ENCODE data around the gene ARID1B.

DNA sequence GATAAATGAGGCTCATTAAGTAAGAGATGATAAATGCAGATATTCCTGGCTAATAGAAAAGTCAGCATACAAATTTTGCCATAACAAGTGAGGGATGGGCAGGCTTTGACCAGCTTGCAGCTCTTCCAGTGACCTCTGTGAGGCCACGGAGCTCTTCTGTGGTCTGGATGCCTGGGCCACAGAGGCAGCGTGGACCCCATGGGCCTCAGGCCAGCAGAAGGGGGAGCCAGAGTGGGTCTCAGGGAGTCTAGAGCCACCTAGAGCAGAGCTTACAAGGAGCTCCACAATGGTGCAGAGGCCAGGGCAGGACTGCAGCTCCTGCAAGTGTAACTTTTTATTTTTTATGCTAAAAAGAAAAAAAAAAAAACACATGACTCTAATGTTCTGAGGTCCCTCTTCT, 165.1 kb downstream of the ARID1B start:
- TF ChIP-seq, protein P1, sequence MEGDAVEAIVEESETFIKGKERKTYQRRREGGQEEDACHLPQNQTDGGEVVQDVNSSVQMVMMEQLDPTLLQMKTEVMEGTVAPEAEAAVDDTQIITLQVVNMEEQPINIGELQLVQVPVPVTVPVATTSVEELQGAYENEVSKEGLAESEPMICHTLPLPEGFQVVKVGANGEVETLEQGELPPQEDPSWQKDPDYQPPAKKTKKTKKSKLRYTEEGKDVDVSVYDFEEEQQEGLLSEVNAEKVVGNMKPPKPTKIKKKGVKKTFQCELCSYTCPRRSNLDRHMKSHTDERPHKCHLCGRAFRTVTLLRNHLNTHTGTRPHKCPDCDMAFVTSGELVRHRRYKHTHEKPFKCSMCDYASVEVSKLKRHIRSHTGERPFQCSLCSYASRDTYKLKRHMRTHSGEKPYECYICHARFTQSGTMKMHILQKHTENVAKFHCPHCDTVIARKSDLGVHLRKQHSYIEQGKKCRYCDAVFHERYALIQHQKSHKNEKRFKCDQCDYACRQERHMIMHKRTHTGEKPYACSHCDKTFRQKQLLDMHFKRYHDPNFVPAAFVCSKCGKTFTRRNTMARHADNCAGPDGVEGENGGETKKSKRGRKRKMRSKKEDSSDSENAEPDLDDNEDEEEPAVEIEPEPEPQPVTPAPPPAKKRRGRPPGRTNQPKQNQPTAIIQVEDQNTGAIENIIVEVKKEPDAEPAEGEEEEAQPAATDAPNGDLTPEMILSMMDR (IDR thresholded peaks at IDR 0.05; ENCODE audit: insufficient read depth, low read length, poor library complexity, severe bottlenecking), result no peak
- no peak for TF ChIP-seq EZH2phosphoT487 (conservative IDR thresholded peaks at IDR 0.05; ENCODE audit: low read length)
